ENCODE data around the gene ANKDD1B.

DNA sequence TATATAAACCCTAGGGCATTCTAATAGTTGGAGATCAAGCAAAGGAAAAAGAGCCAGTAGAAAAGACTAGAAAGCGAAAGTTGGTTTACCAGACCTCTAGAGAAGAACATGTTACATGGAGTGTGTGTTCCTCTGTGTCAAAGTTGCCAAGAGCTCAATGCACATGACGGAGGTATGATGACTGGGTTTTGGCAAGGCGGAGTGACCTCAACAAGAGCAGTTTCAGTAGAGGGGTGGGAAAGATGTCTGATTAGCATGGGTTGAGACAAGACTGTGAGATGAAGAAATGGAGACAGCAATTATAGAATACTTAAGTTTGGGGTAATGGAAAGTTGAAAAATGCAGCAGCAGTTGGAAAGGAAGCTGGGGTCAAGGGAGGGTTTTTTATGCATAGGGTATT lies 1.6 kb downstream of the ANKDD1B start:
- TF ChIP-seq, protein P1, sequence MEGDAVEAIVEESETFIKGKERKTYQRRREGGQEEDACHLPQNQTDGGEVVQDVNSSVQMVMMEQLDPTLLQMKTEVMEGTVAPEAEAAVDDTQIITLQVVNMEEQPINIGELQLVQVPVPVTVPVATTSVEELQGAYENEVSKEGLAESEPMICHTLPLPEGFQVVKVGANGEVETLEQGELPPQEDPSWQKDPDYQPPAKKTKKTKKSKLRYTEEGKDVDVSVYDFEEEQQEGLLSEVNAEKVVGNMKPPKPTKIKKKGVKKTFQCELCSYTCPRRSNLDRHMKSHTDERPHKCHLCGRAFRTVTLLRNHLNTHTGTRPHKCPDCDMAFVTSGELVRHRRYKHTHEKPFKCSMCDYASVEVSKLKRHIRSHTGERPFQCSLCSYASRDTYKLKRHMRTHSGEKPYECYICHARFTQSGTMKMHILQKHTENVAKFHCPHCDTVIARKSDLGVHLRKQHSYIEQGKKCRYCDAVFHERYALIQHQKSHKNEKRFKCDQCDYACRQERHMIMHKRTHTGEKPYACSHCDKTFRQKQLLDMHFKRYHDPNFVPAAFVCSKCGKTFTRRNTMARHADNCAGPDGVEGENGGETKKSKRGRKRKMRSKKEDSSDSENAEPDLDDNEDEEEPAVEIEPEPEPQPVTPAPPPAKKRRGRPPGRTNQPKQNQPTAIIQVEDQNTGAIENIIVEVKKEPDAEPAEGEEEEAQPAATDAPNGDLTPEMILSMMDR (conservative IDR thresholded peaks at IDR 0.05), result no peak
- no peak for TF ChIP-seq ZFX (IDR thresholded peaks at IDR 0.05)

Measured in C4-2B (cell line).